Measurements from ENCODE around the gene SUDS3.

Gene SUDS3

GRCh38 chr12:118374126-118374725, 2.1 kb upstream of the SUDS3 start:
- no peaks in the 10 kb centered on the region for H3K27me3 ChIP-seq (replicated peaks; ENCODE audit: control insufficient read depth, insufficient read depth, low read length)
- no peaks in the 10 kb centered on the region for H3K36me3 ChIP-seq (ENCODE audit: control insufficient read depth, insufficient read depth, low read length)
- H3K4me3 ChIP-seq (replicated peaks; ENCODE audit: low read depth, low read length): no peak overlapping the region
- no peak for TF ChIP-seq CTCF (IDR thresholded peaks at IDR 0.05; ENCODE audit: insufficient read depth, low read length, poor library complexity, severe bottlenecking)
- DNase-seq (ENCODE audit: extremely low read depth, insufficient read length): no peak

DNA sequence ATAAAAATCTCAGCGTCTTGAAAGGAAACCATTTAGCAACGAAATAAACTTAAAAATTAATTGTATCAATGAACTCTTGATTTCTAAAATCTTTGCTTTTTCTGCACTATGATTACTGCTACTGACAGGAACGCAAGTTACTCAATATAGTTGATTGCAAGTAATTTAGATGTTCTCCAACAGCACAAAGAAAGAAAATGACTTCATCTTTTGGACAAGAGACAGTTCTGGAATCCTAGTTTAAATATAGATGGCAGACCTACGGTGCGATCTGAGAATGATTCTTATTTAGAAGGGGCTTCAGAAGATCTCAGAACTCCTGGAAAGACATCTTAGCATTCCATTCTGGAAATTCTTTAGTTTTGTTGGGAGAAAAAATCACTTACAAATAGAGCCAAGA, 1.4 kb upstream of the SUDS3 start:
- TF ChIP-seq CTCF (IDR thresholded peaks at IDR 0.05; ENCODE audit: insufficient read depth, low read length, poor library complexity, severe bottlenecking): no peak
- Histone ChIP-seq H3K4me3 (replicated peaks; ENCODE audit: low read depth, low read length) (no peak overlapping the region), H3K27me3 (replicated peaks; ENCODE audit: control insufficient read depth, insufficient read depth, low read length) (no peaks in the 10 kb centered on the region), H3K36me3 (ENCODE audit: control insufficient read depth, insufficient read depth, low read length) (no peaks in the 10 kb centered on the region)
- no peak for DNase-seq (ENCODE audit: extremely low read depth, insufficient read length)

DNA sequence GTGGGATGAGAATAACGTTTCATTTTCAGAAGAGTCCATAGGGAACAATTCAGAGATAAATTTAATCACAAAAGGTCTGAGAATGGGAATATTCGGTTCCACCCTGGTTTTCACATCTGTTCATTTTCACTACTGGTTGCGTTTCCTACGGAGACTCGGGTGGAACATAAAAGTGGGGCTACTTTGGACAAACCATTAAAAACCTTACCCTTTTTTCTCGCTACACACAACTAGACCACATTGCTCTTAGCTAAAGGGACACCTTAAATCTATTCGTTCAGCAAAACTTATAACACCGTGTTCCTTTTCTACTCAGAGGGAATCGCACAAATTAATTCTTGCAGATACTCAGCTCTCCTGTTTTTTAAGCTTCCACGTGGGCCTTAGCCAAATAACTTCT, 1.0 kb upstream of the SUDS3 start:
- Histone ChIP-seq H3K4me3 (replicated peaks; ENCODE audit: low read depth, low read length) (no peak overlapping the region), H3K27me3 (replicated peaks; ENCODE audit: control insufficient read depth, insufficient read depth, low read length) (no peaks in the 10 kb centered on the region), H3K36me3 (ENCODE audit: control insufficient read depth, insufficient read depth, low read length) (no peaks in the 10 kb centered on the region)
- no peak for TF ChIP-seq CTCF (IDR thresholded peaks at IDR 0.05; ENCODE audit: insufficient read depth, low read length, poor library complexity, severe bottlenecking)
- DNase-seq (ENCODE audit: extremely low read depth, insufficient read length): no peak

DNA sequence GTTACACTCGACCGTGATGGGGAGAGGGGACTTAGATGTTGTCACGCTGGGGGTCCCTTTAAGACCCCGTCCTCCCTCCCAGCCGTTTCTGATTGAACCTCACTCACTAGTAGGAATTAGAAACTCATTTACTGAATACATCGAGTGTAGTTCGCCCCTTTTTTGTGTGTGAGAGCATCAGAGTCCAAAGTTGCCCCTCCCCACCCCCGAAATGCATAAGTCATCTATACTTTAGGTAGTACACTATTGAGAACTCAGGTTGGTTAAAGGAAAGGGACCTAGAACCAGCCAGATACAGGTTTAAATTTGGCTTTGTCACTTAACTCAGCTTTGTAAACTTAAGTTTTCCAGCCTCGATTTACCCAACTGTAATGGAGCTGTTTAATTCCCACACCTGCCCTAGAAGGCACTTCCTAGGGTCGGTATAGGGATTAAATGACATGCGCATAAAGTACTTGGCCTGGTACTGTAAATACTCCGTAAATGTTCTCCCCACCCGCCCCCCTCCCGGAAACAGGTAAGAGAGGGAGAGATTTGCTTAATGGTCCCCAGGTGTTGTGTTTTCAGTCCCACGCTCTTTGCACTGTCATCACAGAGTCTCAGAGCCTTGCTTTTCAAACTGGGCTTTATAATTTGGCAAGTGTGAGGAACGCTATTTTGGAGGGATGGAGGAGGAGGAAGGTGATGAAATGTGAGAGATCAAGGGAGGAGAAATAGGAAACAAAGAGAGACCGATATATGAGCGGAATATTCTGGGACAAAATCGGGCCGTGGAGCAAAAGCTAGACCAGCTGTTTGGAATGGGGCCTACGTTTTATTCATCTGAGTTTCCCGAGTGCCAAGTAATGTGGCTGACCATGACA, 897 bp downstream of the SUDS3 start:
- Histone ChIP-seq H3K4me3 (replicated peaks; ENCODE audit: low read depth, low read length) (peak overlapping the region; percentile 97), H3K36me3 (ENCODE audit: control insufficient read depth, insufficient read depth, low read length) (no peaks in the 10 kb centered on the region; the same call in 1 of the 2 replicates), H3K27me3 (replicated peaks; ENCODE audit: control insufficient read depth, insufficient read depth, low read length) (no peaks in the 10 kb centered on the region)
- DNase-seq (ENCODE audit: extremely low read depth, insufficient read length): no peak
- TF ChIP-seq CTCF (IDR thresholded peaks at IDR 0.05; ENCODE audit: insufficient read depth, low read length, poor library complexity, severe bottlenecking): no peak

GRCh38 chr12:118377884-118378470, 1.6 kb downstream of the SUDS3 start:
- no peaks in the 10 kb centered on the region for H3K27me3 ChIP-seq (replicated peaks; ENCODE audit: control insufficient read depth, insufficient read depth, low read length)
- peak overlapping the region; percentile 97 for H3K4me3 ChIP-seq (replicated peaks; ENCODE audit: low read depth, low read length)
- peak; percentile 90 for TF ChIP-seq CTCF (IDR thresholded peaks at IDR 0.05; ENCODE audit: insufficient read depth, low read length, poor library complexity, severe bottlenecking)
- DNase-seq (ENCODE audit: extremely low read depth, insufficient read length): no peak
- no peaks in the 10 kb centered on the region; the same call in 1 of the 2 replicates for H3K36me3 ChIP-seq (ENCODE audit: control insufficient read depth, insufficient read depth, low read length)
